ENCODE results near the gene ACSL6. TPM values are rescaled to one million over a fixed set of nuclear protein-coding genes. Genes with fewer than 3 reads are reported as not detected.

Gene ACSL6
- total RNA-seq, 4 donors from 2014 or later, result 0.04 to 3.2 (median 1.1) TPM

DNA sequence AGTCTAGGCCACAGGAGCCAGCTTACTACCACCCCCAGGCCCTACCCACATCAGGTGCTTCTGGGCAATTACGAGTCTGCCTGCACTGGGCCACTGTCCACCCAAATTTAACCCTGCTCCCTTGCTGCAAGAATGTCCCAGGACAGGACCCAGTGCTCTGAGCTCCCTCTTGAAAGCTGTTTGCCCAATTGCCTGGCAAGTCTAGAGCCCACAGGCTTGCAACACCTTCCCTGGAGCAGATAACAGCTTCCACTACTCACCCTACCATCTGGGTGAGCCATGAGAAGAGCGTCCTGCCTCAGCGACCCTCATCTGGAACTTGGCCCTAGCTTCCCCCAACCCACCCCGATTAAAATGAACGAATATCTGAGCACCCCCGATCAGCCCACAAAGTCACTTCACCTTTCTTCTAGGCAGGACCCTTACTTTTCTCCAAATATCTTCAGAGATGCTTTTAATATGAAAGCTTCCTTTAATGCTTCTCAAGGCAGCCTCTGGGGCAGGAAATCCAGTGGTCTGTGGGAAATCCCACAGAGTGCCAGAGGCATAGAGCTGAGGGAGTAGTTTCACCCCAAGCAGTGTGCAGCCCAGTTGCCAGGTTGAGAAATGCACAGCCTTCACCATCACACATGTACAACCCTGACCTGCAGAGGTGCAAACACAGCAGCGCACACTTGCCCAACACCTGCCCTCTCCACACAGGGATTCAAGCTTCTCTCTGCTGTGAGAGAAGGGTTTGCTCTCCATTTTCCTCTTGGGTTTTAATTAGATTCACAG is 10.6 kb downstream of the ACSL6 start:
- Histone ChIP-seq H3K36me3 (no peaks in the 10 kb centered on the region), H3K4me3 (no peak overlapping the region), H3K9me3 (no peaks in the 10 kb centered on the region), H3K27me3 (no peaks in the 10 kb centered on the region), H3K4me1 (no peaks in the 10 kb centered on the region), H3K27ac (no peak overlapping the region)
- no peak for DNase-seq
- intact Hi-C loops (cut with DNase I), result no loop called here
- no peak for TF ChIP-seq CTCF (IDR thresholded peaks at IDR 0.05)
- TF ChIP-seq POLR2A (IDR thresholded peaks at IDR 0.05), result no peak
- WGBS, 2 donors, result 54 to 78% methylated on average over 5 to 6 of the region's 7 CpGs

DNA sequence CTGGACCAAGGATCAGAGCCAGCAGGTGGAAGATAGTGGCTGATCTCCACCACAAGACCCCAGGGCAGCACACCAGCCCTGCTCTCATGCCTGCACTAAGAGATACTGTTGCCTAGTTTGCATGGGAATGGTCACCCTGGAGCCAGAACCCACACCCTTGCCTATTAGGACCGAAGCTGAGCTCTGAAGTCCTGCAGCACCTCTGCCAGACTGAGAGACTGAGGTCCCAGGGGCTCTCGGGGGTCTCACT is 11.3 kb downstream of the ACSL6 start:
- Histone ChIP-seq H3K4me3 (no peak overlapping the region), H3K4me1 (no peaks in the 10 kb centered on the region), H3K27ac (no peak overlapping the region), H3K9me3 (no peaks in the 10 kb centered on the region), H3K27me3 (no peaks in the 10 kb centered on the region), H3K36me3 (no peaks in the 10 kb centered on the region)
- WGBS, 2 donors, result 20 to 43% methylated on average over 1 of the region's 2 CpGs
- no peak for DNase-seq
- no peak for TF ChIP-seq POLR2A (IDR thresholded peaks at IDR 0.05)
- TF ChIP-seq CTCF (IDR thresholded peaks at IDR 0.05), result no peak
- intact Hi-C loops (cut with DNase I), result no loop called here

- no peak for TF ChIP-seq POLR2A (IDR thresholded peaks at IDR 0.05)
- TF ChIP-seq CTCF (IDR thresholded peaks at IDR 0.05), result no peak
- no peaks in the 10 kb centered on the region for H3K36me3 ChIP-seq
- no peaks in the 10 kb centered on the region for H3K9me3 ChIP-seq
- no peak for DNase-seq
- H3K4me1 ChIP-seq, result no peaks in the 10 kb centered on the region
- WGBS, 2 donors, result 57 to 60% methylated on average over 4 to 9 of the region's 13 CpGs
- H3K27me3 ChIP-seq, result no peaks in the 10 kb centered on the region
- no peak overlapping the region for H3K27ac ChIP-seq
- intact Hi-C loops (cut with DNase I), result no loop called here
- H3K4me3 ChIP-seq, result no peak overlapping the region
Observed at GRCh38 chr5:131999441-132000240, 11.8 kb downstream of the ACSL6 start.

DNA sequence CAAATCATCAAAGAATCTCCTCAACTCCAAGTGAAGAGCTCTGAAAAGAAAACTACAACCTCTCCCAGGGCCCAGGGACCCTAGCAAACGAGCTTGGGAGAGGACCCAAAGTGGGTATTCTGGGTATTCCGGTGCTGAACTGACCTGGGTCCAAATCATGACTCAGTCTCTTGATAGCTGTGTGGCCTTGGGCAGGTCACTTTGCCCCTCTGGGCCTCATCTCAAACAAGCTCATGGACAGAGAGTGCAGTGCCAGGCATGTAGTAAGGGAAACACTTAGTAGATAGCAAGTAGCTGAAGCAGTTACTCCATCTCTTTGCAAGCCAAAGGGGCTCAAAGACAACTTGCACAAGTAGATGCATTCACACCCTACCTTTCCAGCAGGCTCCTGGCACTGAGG is 12.4 kb downstream of the ACSL6 start:
- DNase-seq, result no peak
- no peak overlapping the region for H3K4me3 ChIP-seq
- 94% methylated on average over 2 of the region's 2 CpGs; no CpG with 5 or more reads in 1 of the 2 donors for WGBS, 2 donors
- H3K36me3 ChIP-seq, result no peaks in the 10 kb centered on the region
- H3K27ac ChIP-seq, result no peak overlapping the region
- no peaks in the 10 kb centered on the region for H3K27me3 ChIP-seq
- intact Hi-C loops (cut with DNase I), result no loop called here
- no peaks in the 10 kb centered on the region for H3K4me1 ChIP-seq
- TF ChIP-seq POLR2A (IDR thresholded peaks at IDR 0.05) (no peak), CTCF (IDR thresholded peaks at IDR 0.05) (no peak)
- no peaks in the 10 kb centered on the region for H3K9me3 ChIP-seq

DNA sequence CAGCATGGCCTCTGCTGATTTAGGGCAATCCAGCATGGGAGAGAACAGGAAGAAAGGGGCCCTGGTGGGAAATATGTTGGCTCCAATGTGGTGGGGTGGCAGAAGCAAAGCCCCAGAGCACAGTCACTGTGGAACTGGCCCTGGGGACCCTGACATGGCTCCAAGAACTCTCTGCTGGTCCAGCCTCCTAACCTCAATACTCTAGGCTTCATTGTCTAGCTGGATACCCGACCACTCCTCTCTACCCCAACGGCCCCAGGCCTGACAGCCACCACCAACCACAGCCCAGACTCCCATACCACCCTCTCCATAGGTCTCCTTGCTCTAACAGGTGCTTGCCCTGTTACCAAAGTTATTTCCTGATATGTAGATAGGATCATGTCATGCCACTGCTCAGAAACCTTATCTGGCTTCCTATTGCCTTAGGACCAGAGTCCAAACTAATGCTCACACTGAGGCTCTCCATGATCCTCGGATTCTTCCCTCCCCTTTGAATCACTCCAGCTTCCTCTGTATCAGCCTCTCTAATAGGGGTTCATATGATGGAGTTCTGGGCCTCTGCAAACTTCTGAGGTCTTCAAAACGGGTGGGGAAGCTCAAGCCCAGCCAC is 12.9 kb downstream of the ACSL6 start:
- DNase-seq, result no peak
- H3K4me1 ChIP-seq, result no peaks in the 10 kb centered on the region
- H3K36me3 ChIP-seq, result no peaks in the 10 kb centered on the region
- H3K27me3 ChIP-seq, result no peaks in the 10 kb centered on the region
- TF ChIP-seq POLR2A (IDR thresholded peaks at IDR 0.05) (no peak), CTCF (IDR thresholded peaks at IDR 0.05) (no peak)
- H3K27ac ChIP-seq, result no peak overlapping the region
- no peaks in the 10 kb centered on the region for H3K9me3 ChIP-seq
- H3K4me3 ChIP-seq, result no peak overlapping the region
- intact Hi-C loops (cut with DNase I), result no loop called here
- 66 to 75% methylated on average over 3 to 4 of the region's 4 CpGs for WGBS, 2 donors

Data from esophagus squamous epithelium (tissue), 5 donors.